HG03439 (cell line): Measurements from ENCODE around the gene POLE.

Experiments
- ATAC-seq: cut with Tn5 transposase; IDR thresholded peaks from one replicate; pipeline ENCODE4 v1.9.1; 2021; ENCODE audit warnings: mild to moderate bottlenecking, moderate library complexity; ENCODE audit not compliant: unreplicated experiment

Gene POLE

DNA sequence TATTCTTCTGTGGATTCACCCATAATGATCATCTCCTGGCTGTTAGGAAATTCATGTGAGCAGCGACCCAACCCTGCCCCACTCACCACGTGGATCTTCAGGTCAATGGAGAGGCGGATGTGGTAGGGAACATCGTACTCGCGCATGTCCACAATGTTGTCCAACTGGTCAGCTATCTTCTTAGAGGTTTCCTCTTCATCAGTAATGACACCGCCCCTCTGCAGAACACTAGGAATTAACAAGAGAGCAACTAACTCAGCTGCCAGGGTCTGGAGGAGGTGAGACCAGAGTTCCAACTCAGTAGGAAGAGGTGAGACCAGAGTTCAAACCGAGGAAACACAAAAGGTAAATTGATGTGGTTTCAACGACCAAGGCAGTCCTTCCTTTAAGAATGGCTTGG, 9.7 kb downstream of the POLE start:
- no peak for ATAC-seq

DNA sequence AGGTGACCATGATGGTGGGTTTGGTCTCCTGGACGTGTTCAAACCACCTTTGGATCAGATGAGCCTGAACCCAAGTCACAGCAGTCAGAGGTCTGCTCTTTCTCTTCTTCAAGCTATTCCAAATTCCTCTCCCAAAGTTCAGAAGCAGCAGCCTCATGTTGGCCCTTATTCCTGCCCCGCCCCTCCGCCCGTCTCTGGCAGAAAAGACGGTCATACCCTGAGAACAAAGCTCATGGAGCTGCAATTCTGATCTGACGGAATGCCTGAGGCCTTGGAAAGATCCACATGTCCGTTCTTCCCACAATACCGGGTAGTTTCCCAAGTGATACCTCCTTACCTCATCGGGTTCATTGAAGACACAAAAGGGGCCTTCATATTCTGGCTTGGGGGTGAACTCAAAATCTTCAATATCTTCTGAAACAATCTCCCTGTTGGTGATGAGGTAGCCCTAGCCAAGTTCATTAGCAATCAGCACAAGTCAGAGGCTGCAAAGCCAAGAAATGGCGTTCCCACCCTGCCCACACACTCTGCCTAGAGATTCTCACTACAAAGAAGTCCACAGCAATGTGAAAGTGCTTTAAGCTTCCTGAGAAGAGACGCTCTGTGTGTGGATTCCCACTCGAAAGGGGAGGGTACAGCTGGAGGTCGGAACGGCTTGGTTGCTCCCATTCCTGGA, 11.2 kb downstream of the POLE start:
- ATAC-seq, result no peak

DNA sequence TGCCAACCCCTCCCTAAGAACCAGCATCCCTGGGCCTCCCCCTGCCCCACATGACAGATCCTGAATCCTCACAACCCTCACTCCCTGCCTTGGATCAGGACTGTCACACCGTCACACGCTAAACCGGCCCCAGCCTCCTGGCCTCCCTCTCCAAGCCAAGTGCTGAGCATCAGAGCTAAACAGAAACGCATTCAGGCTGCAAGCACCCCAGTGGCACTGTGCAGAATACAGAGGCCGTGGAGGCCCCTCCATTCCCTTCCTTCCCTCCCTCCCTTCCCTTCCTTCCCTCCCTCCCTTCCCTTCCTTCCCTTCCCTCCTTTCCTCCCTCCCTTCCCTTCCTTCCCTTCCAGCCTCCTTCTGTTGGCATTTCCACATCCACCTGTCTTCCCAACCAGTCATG, 12.6 kb downstream of the POLE start:
- ATAC-seq, result no peak

GRCh38 chr12:132673288-132674179, 13.6 kb downstream of the POLE start:
- ATAC-seq, result no peak

DNA sequence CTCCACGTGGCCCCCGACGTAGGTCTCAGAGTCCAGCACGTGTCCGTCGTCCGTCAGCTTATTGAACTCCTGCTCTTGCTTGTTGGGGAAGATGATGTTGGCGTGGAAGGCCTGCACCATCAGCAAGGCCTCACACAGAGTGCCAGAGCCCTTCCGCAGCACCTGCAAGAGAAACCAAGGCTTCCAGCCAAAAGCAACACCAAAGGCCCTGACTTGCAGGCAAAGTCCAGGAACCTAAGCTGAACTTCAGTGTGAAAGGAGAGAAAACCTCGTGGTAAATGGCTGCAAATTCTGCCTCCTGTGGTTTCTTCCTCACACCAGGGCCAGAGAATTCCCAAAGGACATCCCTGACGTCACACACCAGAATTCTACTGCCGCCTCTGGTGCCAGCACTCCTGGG, 14.5 kb downstream of the POLE start:
- ATAC-seq, result no peak

- ATAC-seq, result no peak
These were observed 15.0 kb downstream of the POLE start for GRCh38 chr12:132672116-132672515.

- ATAC-seq, result no peak
These were observed 17.8 kb downstream of the POLE start for GRCh38 chr12:132669166-132669879.

DNA sequence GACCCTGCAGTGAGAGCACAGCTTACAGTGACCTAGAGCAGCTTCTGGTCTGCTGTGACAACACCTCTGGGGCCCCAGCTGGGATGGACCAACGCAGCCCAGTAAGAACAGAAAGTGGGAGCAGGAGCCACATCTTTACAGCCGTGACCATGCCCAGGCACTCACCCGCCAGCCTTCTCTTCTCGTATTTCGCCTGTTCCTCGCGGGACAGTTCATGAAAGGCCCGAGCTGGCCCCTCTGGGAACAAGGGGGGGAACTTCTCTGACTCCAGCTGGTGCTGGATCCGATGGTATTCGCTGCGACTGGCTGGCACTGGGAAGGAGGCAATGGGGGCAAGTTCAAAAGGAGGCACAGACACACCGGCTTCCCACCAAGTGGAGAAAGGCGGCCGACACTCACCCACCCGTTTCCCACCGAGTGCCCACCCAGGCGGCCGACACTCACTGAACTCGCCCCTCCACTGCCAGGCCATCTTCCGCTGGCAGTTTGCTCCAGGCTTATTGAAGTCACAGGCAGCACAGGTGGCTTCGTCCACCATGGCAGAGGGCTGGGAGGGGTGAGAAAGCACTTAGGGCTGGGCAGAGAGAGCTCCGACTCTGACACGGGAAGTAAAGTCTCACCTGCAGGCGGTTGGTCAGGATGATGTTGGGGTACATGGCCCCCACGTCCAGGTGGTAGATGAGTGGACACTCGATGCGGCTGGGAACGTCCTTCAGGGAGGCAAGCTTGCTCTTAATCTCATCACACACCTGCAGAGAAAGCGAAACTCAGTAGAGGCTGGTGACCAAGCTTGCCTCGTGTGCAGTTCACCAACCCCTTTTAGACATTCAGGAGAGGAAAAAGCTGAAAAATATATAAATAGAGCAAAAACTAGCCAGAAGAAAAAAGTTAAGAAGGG, 18.7 kb downstream of the POLE start:
- no peak for ATAC-seq

- ATAC-seq, result no peak
These were observed 21.3 kb downstream of the POLE start for GRCh38 chr12:132665794-132666193.

DNA sequence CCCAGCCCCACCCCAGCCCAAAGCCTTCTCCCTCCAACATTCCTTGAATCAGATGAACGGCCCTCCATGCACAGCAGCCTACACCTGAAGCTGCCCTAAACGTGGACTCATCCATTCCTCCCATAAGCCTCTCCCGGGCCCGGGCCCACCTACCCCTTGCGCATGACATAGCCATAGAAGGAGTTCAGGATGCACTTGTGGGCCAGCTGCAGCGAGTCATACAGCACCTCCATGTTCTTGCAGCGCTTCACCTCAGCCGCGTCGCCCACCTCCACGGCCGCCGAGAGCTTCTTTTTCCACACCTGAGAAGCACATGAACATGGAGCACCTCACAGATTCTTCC, 22.0 kb downstream of the POLE start:
- ATAC-seq, result no peak

DNA sequence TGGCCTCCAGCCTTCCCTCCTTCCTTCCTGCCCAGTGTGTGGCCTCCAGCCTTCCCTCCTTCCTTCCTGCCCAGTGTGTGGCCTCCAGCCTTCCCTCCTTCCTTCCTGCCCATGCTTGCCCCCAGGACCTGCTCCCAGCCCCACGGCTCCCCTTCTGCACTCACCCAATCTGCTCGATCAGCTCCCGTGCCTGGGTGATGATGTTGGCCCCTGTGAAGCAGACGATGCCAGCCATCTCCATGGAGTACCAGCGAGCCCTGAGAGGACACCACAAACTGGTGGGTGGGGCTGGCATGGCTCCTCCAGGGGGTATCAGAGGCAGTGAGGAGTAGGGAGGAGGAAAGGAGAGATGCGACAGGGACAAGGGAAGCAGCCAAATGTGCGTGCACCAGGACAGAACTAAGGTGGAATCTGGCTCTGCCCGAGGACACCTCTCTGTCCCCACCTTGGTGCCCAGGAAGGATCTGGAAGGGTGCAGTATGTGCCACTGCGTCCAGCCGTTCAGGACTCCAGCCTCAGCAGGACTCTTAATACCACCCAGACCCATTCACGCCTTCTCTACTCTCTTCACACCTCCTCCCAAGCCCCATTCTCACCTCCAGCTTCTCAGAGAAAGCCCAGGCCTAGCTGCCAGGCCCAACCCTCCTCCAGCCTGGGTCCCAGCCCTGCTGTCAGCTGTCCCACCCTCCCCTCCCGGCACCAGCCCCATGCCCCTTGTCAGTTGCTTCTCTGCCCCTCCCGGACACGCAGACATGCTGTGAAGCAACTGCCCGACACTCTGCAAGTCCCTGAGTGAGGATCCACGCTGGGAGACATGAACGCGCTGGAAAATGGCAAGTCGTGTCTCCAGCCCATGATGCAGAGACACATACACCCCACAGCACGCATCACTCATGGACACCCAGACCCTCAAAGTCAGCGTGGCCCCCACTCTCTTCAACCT, 22.7 kb downstream of the POLE start:
- no peak for ATAC-seq

DNA sequence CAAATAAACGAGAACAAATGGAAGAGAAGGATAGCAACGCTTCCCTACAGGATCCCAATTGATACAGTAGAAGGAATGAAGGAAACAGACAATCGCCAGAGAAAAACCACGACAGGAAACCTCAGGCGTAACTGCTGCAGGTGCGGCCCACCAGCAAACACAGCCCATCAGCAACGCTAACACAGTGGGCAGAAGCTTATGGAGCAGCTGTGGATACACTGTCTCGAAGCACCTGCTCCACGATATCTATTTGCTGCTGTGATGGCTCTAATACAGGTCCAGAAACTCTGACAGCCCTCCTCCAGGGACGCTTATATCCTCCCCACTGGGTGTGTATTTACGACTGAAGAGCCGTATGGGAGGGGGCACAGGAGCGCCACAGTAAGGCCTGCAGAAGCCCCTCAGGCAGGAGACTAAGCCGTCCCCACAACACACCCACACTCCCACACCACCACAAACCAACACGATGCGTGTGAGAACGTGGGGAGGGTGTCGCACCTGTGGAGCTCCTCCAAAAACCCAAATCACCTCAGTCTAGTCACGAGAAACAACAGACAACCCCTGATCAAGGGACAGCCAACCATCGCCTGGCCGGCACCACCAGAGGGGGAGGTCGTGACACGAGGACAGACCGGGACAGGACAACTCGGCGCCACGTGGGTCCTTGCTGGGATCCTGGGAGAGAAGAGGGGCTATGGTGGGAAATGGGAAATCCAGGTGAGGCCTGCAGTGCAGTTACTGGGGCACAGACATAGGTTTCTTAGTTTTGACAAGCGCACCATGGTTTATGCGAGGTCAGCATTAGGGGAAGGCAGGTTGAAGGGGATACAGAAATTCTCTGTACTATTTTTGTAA, 24.0 kb downstream of the POLE start:
- ATAC-seq, result no peak

GRCh38 chr12:132661972-132662371, 25.2 kb downstream of the POLE start:
- ATAC-seq, result no peak

DNA sequence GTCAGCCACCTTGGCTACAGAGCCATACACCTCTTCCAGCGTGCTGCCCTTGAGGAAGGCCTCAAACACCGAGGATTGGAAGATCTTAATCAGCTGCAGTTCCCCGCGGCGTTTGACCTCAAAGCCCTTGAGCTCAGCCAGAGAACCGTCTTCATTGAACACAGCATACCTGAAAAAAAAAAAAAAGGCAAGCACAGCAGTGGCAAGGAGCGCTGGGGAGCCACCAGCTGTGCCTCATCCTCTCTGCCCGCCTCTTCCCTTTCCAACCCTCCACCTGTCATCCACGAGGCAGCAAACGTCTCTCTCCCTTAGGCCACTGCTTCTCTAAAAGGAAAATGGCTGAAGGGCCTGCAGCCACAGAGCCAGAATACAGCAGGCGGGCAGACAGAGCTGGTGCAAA, 26.1 kb downstream of the POLE start:
- ATAC-seq, result no peak

DNA sequence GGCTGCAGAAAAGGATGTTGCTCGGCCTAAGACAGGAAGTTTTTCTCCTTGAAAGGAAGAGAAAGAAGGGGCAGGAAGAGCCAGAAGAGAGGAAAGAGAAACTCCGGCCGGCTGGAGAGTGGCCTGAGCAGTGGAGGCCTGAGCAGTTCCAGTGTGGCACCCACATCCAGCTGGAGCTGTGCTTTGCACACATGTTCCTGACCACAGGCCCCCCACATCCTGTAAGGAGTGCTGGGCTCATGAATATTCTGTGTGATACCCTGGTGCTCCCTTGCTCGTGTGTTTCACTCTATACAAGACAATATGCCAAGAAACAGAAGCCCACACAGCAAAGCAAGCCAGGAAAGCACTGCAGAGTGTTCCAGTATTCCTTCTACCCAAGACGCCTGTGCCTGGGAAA, 27.1 kb downstream of the POLE start:
- ATAC-seq, result no peak

DNA sequence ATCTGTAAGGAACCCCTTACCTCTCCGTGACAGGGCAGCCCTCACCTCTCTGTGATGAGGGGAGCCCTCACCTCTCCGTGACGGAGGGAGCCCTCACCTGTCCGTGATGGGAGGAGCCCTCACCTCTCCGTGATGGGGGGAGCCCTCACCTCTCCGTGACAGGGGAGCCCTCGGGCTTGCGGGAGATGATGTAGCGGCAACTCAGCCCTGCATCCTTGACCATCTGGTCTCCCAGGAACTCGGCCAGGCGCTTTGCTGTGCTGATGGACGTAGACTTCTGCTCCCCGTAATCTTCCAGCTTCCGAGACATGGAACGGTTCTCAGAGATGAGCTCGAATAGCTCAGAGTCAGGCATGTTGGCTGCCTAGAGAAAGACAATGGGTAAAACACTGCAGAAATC, 28.0 kb downstream of the POLE start:
- ATAC-seq, result no peak

GRCh38 chr12:132658149-132658894, 28.8 kb downstream of the POLE start:
- no peak for ATAC-seq
